ENCODE measurements around the gene ACSM6. TPM values are rescaled to one million over a fixed set of nuclear protein-coding genes. Genes with fewer than 3 reads are reported as not detected.

The ACSM6 gene
- total RNA-seq, 2 experiments from 2014 or later, result not detected

GRCh38 chr10:95267251-95267650 lies 73.2 kb downstream of the ACSM6 start:
- POLR2A ChIA-PET, result interaction anchor here (0.7 kb wide), 1 partner anchor 95 kb away, joined by 3 read pairs; no protein-coding TSS in a partner anchor

GRCh38 chr10:95268438-95268837 lies 74.4 kb downstream of the ACSM6 start:
- no TSS peak for BruUV-seq (replicated peaks)
- TF ChIP-seq, protein P1, sequence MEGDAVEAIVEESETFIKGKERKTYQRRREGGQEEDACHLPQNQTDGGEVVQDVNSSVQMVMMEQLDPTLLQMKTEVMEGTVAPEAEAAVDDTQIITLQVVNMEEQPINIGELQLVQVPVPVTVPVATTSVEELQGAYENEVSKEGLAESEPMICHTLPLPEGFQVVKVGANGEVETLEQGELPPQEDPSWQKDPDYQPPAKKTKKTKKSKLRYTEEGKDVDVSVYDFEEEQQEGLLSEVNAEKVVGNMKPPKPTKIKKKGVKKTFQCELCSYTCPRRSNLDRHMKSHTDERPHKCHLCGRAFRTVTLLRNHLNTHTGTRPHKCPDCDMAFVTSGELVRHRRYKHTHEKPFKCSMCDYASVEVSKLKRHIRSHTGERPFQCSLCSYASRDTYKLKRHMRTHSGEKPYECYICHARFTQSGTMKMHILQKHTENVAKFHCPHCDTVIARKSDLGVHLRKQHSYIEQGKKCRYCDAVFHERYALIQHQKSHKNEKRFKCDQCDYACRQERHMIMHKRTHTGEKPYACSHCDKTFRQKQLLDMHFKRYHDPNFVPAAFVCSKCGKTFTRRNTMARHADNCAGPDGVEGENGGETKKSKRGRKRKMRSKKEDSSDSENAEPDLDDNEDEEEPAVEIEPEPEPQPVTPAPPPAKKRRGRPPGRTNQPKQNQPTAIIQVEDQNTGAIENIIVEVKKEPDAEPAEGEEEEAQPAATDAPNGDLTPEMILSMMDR (conservative IDR thresholded peaks at IDR 0.05; ENCODE audit: low read length), result no peak
- no peak for TF ChIP-seq EZH2phosphoT487 (IDR thresholded peaks at IDR 0.05; ENCODE audit: borderline replicate concordance, low read depth, low read length)

More at GRCh38 chr10:95267251-95267650, 73.2 kb downstream of the ACSM6 start:
- no peaks in the 10 kb centered on the region for H3K9me2 ChIP-seq (ENCODE audit: insufficient read depth, low read length)
- H3K79me2 ChIP-seq (ENCODE audit: insufficient read depth, low read depth, low read length), result no peaks in the 10 kb centered on the region
- TF ChIP-seq, protein P1 (conservative IDR thresholded peaks at IDR 0.05; ENCODE audit: low read length), result no peak
- no peaks in the 10 kb centered on the region for H3K4me1 ChIP-seq (ENCODE audit: insufficient read depth, low read length, poor library complexity, severe bottlenecking)
- no peak overlapping the region for H3K27ac ChIP-seq (ENCODE audit: low read depth, low read length, poor library complexity, severe bottlenecking)
- no peak overlapping the region for H3K4me3 ChIP-seq (ENCODE audit: low read depth, low read length, poor library complexity, severe bottlenecking)
- H3K4me2 ChIP-seq (ENCODE audit: low read length), result no peak overlapping the region
- CTCF ChIA-PET (ENCODE audit: unreplicated experiment), result no interaction called here
- no peak for DNase-seq (ENCODE audit: low spot score)
- intact Hi-C loops (cut with micrococcal nuclease; ENCODE audit: unreplicated experiment), result no loop called here
- H3K36me3 ChIP-seq (ENCODE audit: insufficient read depth, low read length), result no peaks in the 10 kb centered on the region
- H4K20me1 ChIP-seq (ENCODE audit: insufficient read depth, low read length), result no peaks in the 10 kb centered on the region
- no peaks in the 10 kb centered on the region for H3K9me3 ChIP-seq (ENCODE audit: low read length)
- BruUV-seq (replicated peaks), result no TSS peak
- no peak overlapping the region for H2AFZ ChIP-seq (ENCODE audit: low read length)

GRCh38 chr10:95273393-95274312 lies 79.6 kb downstream of the ACSM6 start:
- DNase-seq (ENCODE audit: low spot score), result no peak
- Histone ChIP-seq H3K9me3 (ENCODE audit: low read length) (no peaks in the 10 kb centered on the region), H4K20me1 (ENCODE audit: insufficient read depth, low read length) (no peaks in the 10 kb centered on the region), H3K4me3 (ENCODE audit: low read depth, low read length, poor library complexity, severe bottlenecking) (no peak overlapping the region), H3K36me3 (ENCODE audit: insufficient read depth, low read length) (no peaks in the 10 kb centered on the region), H3K4me2 (ENCODE audit: low read length) (no peak overlapping the region), H2AFZ (ENCODE audit: low read length) (no peak overlapping the region), H3K27ac (ENCODE audit: low read depth, low read length, poor library complexity, severe bottlenecking) (no peak overlapping the region), H3K4me1 (ENCODE audit: insufficient read depth, low read length, poor library complexity, severe bottlenecking) (no peaks in the 10 kb centered on the region), H3K9me2 (ENCODE audit: insufficient read depth, low read length) (no peaks in the 10 kb centered on the region), H3K79me2 (ENCODE audit: insufficient read depth, low read depth, low read length) (no peaks in the 10 kb centered on the region)
- intact Hi-C loops (cut with micrococcal nuclease; ENCODE audit: unreplicated experiment), result no loop called here
- ChIA-PET CTCF (ENCODE audit: unreplicated experiment) (no interaction called here), POLR2A (interaction anchor here (0.6 to 1.7 kb wide), 4 partner anchors 14 to 188 kb away, joined by 3 to 6 read pairs (median 4); no protein-coding TSS in a partner anchor)
- no TSS peak for BruUV-seq (replicated peaks)
- TF ChIP-seq, protein P1 (conservative IDR thresholded peaks at IDR 0.05; ENCODE audit: low read length), result no peak
- no peak for TF ChIP-seq EZH2phosphoT487 (IDR thresholded peaks at IDR 0.05; ENCODE audit: borderline replicate concordance, low read depth, low read length)

More at GRCh38 chr10:95268438-95268837, 74.4 kb downstream of the ACSM6 start:
- CTCF ChIA-PET (ENCODE audit: unreplicated experiment), result no interaction called here
- POLR2A ChIA-PET, result interaction anchor here (0.7 to 1.0 kb wide), 3 partner anchors 9 to 93 kb away, joined by 3 to 4 read pairs (median 4); no protein-coding TSS in a partner anchor
- Histone ChIP-seq H3K9me3 (ENCODE audit: low read length) (no peaks in the 10 kb centered on the region), H3K4me1 (ENCODE audit: insufficient read depth, low read length, poor library complexity, severe bottlenecking) (no peaks in the 10 kb centered on the region), H3K36me3 (ENCODE audit: insufficient read depth, low read length) (no peaks in the 10 kb centered on the region), H3K9me2 (ENCODE audit: insufficient read depth, low read length) (no peaks in the 10 kb centered on the region), H3K4me2 (ENCODE audit: low read length) (no peak overlapping the region), H4K20me1 (ENCODE audit: insufficient read depth, low read length) (no peaks in the 10 kb centered on the region), H3K4me3 (ENCODE audit: low read depth, low read length, poor library complexity, severe bottlenecking) (no peak overlapping the region), H2AFZ (ENCODE audit: low read length) (no peak overlapping the region), H3K79me2 (ENCODE audit: insufficient read depth, low read depth, low read length) (no peaks in the 10 kb centered on the region), H3K27ac (ENCODE audit: low read depth, low read length, poor library complexity, severe bottlenecking) (no peak overlapping the region)
- no peak for DNase-seq (ENCODE audit: low spot score)
- intact Hi-C loops (cut with micrococcal nuclease; ENCODE audit: unreplicated experiment), result no loop called here

Measured in OCI-LY7 (cell line).